Lower lobe of right lung (tissue), 2 donors: ENCODE results near the gene TMEM94. TPM values are rescaled to one million over a fixed set of nuclear protein-coding genes. Genes with fewer than 3 reads are reported as not detected.

ENCODE experiments used
- ATAC-seq, 2 donors: fragments of 200-7000 bp; cut with Tn5 transposase; one replicate each; pipeline ENCODE4 v1.9.1; 2020 to 2022; ENCODE audit warnings: mild to moderate bottlenecking in 2 of 2, moderate library complexity in 2 of 2
- DNase-seq: peaks from one replicate; pipeline ENCODE4 v3.0.0-alpha.2; 2020
- H3K27ac ChIP-seq: fragments of 200-600 bp; one replicate; pipeline ENCODE4 v1.8.0; 2022
- H3K27me3 ChIP-seq: fragments of 200-600 bp; one replicate; pipeline ENCODE4 v1.8.0; 2022; ENCODE audit warnings: low read depth
- H3K36me3 ChIP-seq: fragments of 200-600 bp; one replicate; pipeline ENCODE4 v1.8.0; 2022; ENCODE audit warnings: mild to moderate bottlenecking
- H3K4me1 ChIP-seq: fragments of 200-600 bp; one replicate; pipeline ENCODE4 v1.8.0; 2022
- H3K4me3 ChIP-seq: fragments of 200-600 bp; one replicate; pipeline ENCODE4 v1.8.0; 2022; ENCODE audit warnings: mild to moderate bottlenecking
- H3K9me3 ChIP-seq: fragments of 200-600 bp; one replicate; pipeline ENCODE4 v1.8.0; 2022
- intact Hi-C: fragments of 100-400 bp; cut with DNase I; formaldehyde crosslinking; loops from one replicate; pipeline ENCODE4 v1.11.0; 2022
- total RNA-seq: library from RNA; stranded (reverse); fragmentation: NEBNext Ultra II Directional; extraction: Animal tissue kit (Norgen Biotek cat#: 25700); gene quantifications from one replicate; pipeline ENCODE4 v1.2.1, GENCODE V29; 2021
- TF ChIP-seq, protein P1 (sequence below): fragments of 200-600 bp; IDR thresholded peaks from one replicate; pipeline ENCODE4 v1.8.0; 2022; ENCODE audit warnings: antibody characterized with exemption, mild to moderate bottlenecking
- donor health status: DM: no; HTN: yes; CAD: no; lungs with severe emphysema.

Gene TMEM94
- total RNA-seq, 1 donor from 2014 or later = 89.5 TPM

DNA sequence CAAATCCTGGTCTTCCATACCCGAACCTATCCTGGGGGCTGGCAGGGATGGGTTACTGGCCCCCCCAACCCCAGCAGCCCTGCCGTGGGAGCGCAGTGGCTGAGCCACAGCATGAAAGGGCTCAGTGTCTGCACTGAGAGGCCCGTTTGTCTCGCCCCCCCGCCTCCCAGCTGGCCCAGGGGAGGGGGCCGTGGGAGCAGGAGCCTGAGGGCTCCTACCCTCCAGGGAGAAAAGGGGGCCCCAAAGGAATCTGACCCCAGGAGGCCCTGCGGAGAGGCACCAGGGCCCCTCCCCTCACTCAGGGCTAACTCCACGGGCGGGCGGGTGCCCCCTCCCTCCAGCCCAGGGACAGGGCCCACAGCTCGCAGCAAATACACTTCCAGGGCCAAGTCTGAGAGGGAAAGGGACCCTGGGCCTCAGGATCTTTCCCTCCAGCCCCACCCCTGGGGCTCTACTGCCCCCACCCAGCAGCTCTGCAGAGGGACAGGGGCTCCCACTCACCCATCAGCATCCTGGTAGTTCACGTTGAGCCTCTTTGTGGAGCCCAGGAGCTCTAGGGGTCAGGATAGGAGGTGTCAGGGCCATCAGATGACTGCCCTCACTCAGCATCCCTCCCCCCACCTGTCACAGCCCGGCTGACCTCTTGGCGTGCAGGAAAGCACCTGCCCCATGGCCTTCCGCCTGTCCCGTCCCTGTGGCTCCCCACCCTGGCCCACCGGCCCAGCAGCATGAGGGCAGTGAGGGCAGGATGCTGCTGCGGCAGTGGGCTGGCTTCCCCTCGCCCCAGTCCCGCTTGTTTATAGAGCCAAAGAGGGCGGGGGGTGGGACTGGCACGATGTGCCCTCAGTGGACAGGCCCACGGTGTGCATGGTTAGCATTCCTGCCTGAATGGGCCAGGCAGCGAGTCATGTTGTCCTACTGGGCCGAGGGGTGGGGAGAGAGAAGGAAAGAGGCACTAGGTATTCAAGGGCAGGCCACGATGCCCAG, 51.6 kb downstream of the TMEM94 start:
- Histone ChIP-seq H3K9me3 (no peaks in the 10 kb centered on the region), H3K4me3 (peak overlapping the region; percentile 68), H3K4me1 (peaks cover 51% of the 10 kb centered on the region), H3K27ac (peak overlapping the region; percentile 76), H3K27me3 (no peaks in the 10 kb centered on the region), H3K36me3 (peaks cover 57% of the 10 kb centered on the region)
- ATAC-seq (no peak), DNase-seq (peak; percentile 46)
- TF ChIP-seq, protein P1, sequence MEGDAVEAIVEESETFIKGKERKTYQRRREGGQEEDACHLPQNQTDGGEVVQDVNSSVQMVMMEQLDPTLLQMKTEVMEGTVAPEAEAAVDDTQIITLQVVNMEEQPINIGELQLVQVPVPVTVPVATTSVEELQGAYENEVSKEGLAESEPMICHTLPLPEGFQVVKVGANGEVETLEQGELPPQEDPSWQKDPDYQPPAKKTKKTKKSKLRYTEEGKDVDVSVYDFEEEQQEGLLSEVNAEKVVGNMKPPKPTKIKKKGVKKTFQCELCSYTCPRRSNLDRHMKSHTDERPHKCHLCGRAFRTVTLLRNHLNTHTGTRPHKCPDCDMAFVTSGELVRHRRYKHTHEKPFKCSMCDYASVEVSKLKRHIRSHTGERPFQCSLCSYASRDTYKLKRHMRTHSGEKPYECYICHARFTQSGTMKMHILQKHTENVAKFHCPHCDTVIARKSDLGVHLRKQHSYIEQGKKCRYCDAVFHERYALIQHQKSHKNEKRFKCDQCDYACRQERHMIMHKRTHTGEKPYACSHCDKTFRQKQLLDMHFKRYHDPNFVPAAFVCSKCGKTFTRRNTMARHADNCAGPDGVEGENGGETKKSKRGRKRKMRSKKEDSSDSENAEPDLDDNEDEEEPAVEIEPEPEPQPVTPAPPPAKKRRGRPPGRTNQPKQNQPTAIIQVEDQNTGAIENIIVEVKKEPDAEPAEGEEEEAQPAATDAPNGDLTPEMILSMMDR = no peak
- intact Hi-C loops = no loop called here

DNA sequence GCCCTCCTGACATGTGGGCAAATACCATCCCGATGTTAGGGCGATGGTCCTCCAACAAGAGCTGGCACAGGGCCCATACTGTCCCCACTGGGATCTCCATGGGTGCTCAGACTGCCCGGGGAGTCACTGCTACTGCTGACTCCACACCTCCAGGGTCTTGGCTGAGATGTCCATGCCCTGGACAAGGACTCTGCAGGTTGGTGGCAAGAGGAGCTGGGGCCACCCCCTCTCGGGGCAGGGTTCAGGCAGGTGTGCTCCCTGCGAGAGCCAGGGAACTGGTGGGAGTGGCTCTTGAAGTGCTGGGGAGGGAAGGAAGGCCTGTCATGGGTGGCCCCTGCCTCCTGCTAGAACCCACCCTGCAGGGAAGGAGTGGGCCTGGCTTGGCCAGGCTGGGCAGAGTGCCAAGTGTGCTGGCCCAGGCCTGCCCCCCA, 52.5 kb downstream of the TMEM94 start:
- peak overlapping the region; percentile 68 for H3K4me3 ChIP-seq
- no peaks in the 10 kb centered on the region for H3K9me3 ChIP-seq
- peaks cover 56% of the 10 kb centered on the region for H3K36me3 ChIP-seq
- H3K27ac ChIP-seq = peak overlapping the region; percentile 76
- TF ChIP-seq, protein P1 = no peak
- intact Hi-C loops = no loop called here
- H3K4me1 ChIP-seq = peaks cover 56% of the 10 kb centered on the region
- DNase-seq (peak; percentile 43), ATAC-seq (no peak)
- no peaks in the 10 kb centered on the region for H3K27me3 ChIP-seq

GRCh38 chr17:75509528-75510258, 53.3 kb downstream of the TMEM94 start:
- DNase-seq (peak; percentile 68), ATAC-seq (peak; percentile 22 to 34)
- no peaks in the 10 kb centered on the region for H3K9me3 ChIP-seq
- peak overlapping the region; percentile 68 for H3K4me3 ChIP-seq
- intact Hi-C loops = no loop called here
- peaks cover 48% of the 10 kb centered on the region for H3K36me3 ChIP-seq
- TF ChIP-seq, protein P1 = no peak
- no peaks in the 10 kb centered on the region for H3K27me3 ChIP-seq
- H3K4me1 ChIP-seq = peaks cover 55% of the 10 kb centered on the region
- H3K27ac ChIP-seq = peak overlapping the region; percentile 86

DNA sequence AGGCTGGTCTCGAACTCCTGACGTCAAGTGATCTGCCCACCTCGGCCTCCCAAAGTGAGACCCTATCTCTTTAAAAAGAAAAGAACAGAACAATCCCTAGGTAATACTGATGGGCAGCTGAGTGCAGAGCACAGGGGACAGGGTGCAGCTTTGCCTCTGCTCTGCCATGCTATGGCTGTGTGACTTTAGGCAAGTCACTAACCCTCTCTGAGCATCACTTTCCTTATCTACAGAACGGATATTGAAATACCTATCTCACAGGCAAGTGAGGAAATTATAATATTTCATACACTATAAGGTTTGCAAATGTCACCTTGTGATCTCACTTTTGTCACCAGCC, 54.8 kb downstream of the TMEM94 start:
- Histone ChIP-seq H3K27ac (peak overlapping the region; percentile 86), H3K4me1 (peaks cover 57% of the 10 kb centered on the region), H3K9me3 (no peaks in the 10 kb centered on the region), H3K36me3 (peaks cover 33% of the 10 kb centered on the region), H3K4me3 (peak overlapping the region; percentile 68), H3K27me3 (no peaks in the 10 kb centered on the region)
- ATAC-seq = no peak
- TF ChIP-seq, protein P1 = no peak
- no peak for DNase-seq
- intact Hi-C loops = no loop called here
